Nephron (organoid): Measurements from ENCODE around the gene PFKP.
"Not testable (repeated sequence)": the region's sequence is repeated elsewhere in the genome, so short reads cannot be mapped to it uniquely, and the experiment has no call there.

Experiments
- H3K27ac Mint-ChIP-seq, 3 experiments: 2 replicates each; pipeline ENCODE4 v1.8.0; 2020; ENCODE audit warnings: mixed read lengths in 3 of 3, mild to moderate bottlenecking in 2 of 3, moderate library complexity in 1 of 3
- H3K27me3 Mint-ChIP-seq: 2 replicates; pipeline ENCODE4 v1.8.0; 2021; ENCODE audit warnings: low read depth, mild to moderate bottlenecking, moderate library complexity, mixed read lengths
- H3K36me3 Mint-ChIP-seq: 2 replicates; pipeline ENCODE4 v1.8.0; 2020; ENCODE audit warnings: low read depth, mixed read lengths
- H3K4me1 Mint-ChIP-seq: 2 replicates; pipeline ENCODE4 v1.8.0; 2020; ENCODE audit warnings: mixed read lengths
- H3K4me3 Mint-ChIP-seq, 3 experiments: 2 replicates each; pipeline ENCODE4 v1.8.0; 2020; ENCODE audit warnings: mild to moderate bottlenecking in 3 of 3, mixed read lengths in 3 of 3, moderate library complexity in 2 of 3
- H3K9me3 Mint-ChIP-seq: 2 replicates; pipeline ENCODE4 v1.8.0; 2020; ENCODE audit warnings: mixed read lengths
- TF ChIP-seq, protein P1 (sequence below), 3 experiments: fragments of 200-600 bp; sonication (generic); IDR thresholded peaks; one replicate each; pipeline ENCODE4 v1.5.0; 2021; ENCODE audit warnings: antibody characterized with exemption in 3 of 3; ENCODE audit not compliant: unreplicated experiment in 3 of 3

The PFKP gene

DNA sequence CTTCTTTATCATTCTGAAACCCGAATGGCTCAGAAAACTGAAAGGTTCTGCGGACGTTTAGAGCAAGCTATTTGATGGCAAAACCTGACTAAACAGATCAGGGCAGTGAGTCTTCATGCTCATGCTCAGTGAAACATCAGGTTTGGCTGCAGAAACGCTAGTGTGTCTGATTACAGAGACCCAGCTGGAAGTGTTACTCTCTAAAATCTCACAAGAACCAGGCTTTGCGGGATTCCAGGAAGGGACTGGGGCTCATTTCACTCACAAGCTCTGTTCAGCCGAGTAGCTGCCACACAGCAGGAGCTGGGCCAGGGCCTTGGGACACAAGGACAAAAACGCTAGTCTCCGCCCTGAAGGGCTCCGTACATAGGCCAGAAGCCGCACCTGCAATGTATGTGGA lies 102.3 kb downstream of the PFKP start:
- TF ChIP-seq, protein P1, sequence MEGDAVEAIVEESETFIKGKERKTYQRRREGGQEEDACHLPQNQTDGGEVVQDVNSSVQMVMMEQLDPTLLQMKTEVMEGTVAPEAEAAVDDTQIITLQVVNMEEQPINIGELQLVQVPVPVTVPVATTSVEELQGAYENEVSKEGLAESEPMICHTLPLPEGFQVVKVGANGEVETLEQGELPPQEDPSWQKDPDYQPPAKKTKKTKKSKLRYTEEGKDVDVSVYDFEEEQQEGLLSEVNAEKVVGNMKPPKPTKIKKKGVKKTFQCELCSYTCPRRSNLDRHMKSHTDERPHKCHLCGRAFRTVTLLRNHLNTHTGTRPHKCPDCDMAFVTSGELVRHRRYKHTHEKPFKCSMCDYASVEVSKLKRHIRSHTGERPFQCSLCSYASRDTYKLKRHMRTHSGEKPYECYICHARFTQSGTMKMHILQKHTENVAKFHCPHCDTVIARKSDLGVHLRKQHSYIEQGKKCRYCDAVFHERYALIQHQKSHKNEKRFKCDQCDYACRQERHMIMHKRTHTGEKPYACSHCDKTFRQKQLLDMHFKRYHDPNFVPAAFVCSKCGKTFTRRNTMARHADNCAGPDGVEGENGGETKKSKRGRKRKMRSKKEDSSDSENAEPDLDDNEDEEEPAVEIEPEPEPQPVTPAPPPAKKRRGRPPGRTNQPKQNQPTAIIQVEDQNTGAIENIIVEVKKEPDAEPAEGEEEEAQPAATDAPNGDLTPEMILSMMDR (IDR thresholded peaks at IDR 0.05; ENCODE audit: unreplicated experiment in 3 of 3), result no peak
- Mint-ChIP-seq H3K27me3 (no peaks in the 10 kb centered on the region), H3K27ac (peak overlapping the region; percentile 70 to 96 (median 94)), H3K36me3 (peaks cover 45% of the 10 kb centered on the region), H3K9me3 (no peaks in the 10 kb centered on the region), H3K4me3 (peak overlapping the region in 1 of 3 experiments; percentile 13), H3K4me1 (peaks cover 49% of the 10 kb centered on the region)

DNA sequence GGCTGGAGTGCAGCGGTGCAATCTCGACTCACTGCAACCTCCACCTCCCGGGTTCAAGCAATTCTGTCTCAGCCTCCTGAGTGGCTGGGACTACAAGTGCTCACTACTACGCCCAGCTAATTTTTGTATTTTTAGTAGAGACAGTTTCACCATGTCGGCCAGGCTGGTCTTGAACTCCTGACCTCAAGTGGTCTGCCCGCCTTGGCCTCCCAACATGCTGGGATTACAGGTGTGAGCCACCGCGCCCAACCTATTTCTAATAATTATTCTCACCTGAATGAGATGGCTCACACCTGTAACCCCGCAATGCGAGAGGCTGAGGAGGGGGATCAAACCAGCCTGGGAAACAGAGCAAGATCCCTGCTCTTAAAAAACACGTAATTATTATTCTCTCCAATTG lies 104.1 kb downstream of the PFKP start:
- Mint-ChIP-seq H3K36me3 (peaks cover 27% of the 10 kb centered on the region), H3K27ac (peak overlapping the region; percentile 79 to 90 (median 89)), H3K4me3 (peak overlapping the region; percentile 91 to 98 (median 91)), H3K4me1 (peaks cover 34% of the 10 kb centered on the region)
- H3K27me3 Mint-ChIP-seq, H3K9me3 Mint-ChIP-seq: not testable (repeated sequence)

DNA sequence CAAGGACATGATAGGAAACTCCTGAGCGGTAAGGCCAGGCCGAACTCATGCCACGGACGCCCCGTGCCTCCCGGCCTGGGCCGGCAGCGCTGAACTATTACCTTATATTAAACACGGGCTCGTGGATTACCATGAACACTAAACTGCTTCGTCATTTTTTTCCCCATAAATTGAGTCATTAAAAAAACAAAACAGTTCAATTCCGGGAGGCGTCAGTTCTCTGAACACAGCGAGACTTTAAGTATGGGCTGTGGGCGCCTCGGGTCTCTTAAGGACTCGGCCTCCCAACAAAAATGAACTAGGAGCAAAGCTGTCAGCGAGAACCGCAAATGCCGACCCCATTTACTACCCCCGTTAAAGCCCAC lies 104.7 kb downstream of the PFKP start:
- TF ChIP-seq, protein P1 (IDR thresholded peaks at IDR 0.05; ENCODE audit: unreplicated experiment in 3 of 3), result no peak
- H3K9me3 Mint-ChIP-seq, result no peaks in the 10 kb centered on the region
- peaks cover 3% of the 10 kb centered on the region for H3K27me3 Mint-ChIP-seq
- H3K27ac Mint-ChIP-seq, result peak overlapping the region; percentile 79 to 90 (median 89)
- H3K36me3 Mint-ChIP-seq, result peaks cover 21% of the 10 kb centered on the region
- peaks cover 28% of the 10 kb centered on the region for H3K4me1 Mint-ChIP-seq
- H3K4me3 Mint-ChIP-seq, result peak overlapping the region; percentile 91 to 98 (median 91)

DNA sequence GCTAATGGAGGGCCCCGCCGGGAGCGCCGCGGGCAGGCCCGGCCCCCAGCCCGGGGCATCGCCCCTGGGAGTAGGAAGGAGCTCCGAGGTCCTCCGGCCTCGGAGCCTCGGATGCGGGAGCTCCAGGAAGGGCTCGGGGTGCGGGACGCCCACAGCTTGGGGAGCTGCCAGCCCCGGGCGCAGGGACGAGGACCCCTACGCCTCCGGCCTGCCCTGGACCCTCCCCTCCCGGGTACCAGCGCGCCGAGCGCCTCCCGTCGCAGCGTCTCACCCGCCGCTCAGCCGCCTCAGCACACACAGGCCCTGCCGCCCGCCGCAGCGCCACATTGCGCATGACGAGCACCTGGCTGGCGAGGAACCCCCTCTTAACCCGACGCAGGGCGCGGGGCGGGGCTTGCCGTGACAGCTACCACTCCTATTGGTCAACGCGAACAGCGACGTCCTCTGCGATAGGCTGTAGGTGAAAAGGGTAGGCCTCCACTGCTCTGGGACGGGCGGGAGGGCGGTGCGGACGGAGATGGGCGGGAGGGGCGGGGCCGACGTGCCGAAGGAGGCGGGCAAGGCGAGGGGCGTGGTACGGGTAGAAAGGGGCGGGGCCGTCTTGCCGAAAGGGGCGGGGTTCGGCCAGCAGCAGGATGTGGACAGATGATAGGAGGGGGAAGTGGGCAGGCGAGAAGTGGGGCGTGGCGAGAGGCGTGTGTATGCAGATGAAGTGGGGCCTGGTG lies 105.3 kb downstream of the PFKP start, which contains the start of gene PITRM1:
Gene PITRM1, minus strand, starts transcription at position 337 of the 725 bp plus-strand sequence. Its CDS starts 10 bp downstream, at position 327.
- TF ChIP-seq, protein P1 (IDR thresholded peaks at IDR 0.05; ENCODE audit: unreplicated experiment in 3 of 3), result no peak
- H3K36me3 Mint-ChIP-seq, result peaks cover 17% of the 10 kb centered on the region
- H3K27me3 Mint-ChIP-seq, result peaks cover 3% of the 10 kb centered on the region
- peaks cover 24% of the 10 kb centered on the region for H3K4me1 Mint-ChIP-seq
- H3K27ac Mint-ChIP-seq, result peak within 1 kb of the TSS; percentile 79 to 90 (median 89)
- H3K4me3 Mint-ChIP-seq, result peak within 1 kb of the TSS; percentile 91 to 98 (median 91)
- peaks cover under 1% of the 10 kb centered on the region for H3K9me3 Mint-ChIP-seq

DNA sequence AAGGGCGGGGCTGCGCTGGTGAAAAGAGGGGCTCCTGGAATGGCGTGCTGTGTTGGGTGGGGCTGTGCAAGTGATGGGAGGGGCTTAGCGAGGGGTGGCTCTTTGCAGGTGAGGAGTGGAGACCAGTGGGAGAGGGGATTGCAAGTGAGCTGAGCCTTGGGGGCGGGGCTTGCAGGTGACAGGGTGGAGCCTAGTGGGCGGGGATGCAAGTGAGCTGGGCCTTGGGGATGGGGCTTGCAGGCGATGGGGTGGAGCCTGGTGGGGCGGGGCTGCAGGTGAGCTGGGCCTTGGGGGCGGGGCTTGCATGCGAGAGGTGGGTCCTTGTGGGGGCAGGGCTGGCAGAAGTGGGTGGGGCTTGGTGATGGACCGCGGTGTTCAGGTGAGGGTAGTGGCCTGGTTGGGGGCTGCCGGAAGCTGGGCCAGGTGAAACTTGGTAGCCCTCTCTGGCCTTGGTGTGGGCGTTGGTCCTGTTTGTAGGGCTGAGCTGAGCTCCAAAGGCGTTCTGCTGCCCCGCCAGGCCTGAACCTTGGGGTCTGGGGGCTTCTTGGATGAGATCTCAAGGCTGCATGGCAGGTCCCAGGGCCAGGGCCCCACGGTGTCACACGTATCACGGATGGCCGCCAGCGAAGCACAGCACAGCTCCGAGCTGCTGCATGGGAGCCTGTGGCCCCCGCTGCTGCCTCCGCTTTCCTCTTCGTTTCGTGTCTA lies 106.0 kb downstream of the PFKP start:
- peaks cover 3% of the 10 kb centered on the region for H3K27me3 Mint-ChIP-seq

DNA sequence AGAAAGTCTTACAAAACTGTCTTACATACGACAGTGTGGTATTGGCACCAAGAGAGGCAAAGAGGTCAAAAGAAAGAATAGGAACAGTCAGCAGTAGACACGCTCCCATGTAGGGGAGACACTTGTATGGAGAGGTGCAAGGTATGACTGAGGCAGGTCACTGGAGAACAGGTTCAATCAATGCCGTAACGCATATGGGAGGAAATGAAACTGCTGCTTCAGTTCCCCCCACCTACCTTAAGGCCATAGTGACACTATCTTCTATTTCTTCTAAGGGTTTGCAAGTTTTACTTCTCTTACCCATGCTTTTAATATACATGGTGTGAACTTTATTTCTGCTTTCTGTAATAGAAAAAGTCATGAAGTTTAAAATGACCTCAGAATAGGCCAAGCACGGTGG lies 110.7 kb downstream of the PFKP start:
- TF ChIP-seq, protein P1 (IDR thresholded peaks at IDR 0.05; ENCODE audit: unreplicated experiment in 3 of 3), result no peak
- H3K36me3 Mint-ChIP-seq, result no peaks in the 10 kb centered on the region
- H3K27me3 Mint-ChIP-seq, result peaks cover 8% of the 10 kb centered on the region
- H3K9me3 Mint-ChIP-seq, result peaks cover 3% of the 10 kb centered on the region
- H3K4me3 Mint-ChIP-seq, result no peak overlapping the region
- no peak overlapping the region for H3K27ac Mint-ChIP-seq
- no peaks in the 10 kb centered on the region for H3K4me1 Mint-ChIP-seq

More for the DNA sequence above, 106.0 kb downstream of the PFKP start:
- peaks cover 22% of the 10 kb centered on the region for H3K4me1 Mint-ChIP-seq
- H3K9me3 Mint-ChIP-seq, result peaks cover 3% of the 10 kb centered on the region
- peak overlapping the region; percentile 80 to 85 (median 83) for H3K4me3 Mint-ChIP-seq
- peak overlapping the region in 2 of 3 experiments; percentile 1 to 40 for H3K27ac Mint-ChIP-seq
- TF ChIP-seq, protein P1 (IDR thresholded peaks at IDR 0.05; ENCODE audit: unreplicated experiment in 3 of 3), result no peak
- H3K36me3 Mint-ChIP-seq, result peaks cover 11% of the 10 kb centered on the region
